HL-60 (cell line): Measurements from ENCODE around the gene ARFIP2.
"Not testable (repeated sequence)": the region's sequence is repeated elsewhere in the genome, so short reads cannot be mapped to it uniquely, and the experiment has no call there.

ENCODE experiments used
- DNase-seq, 2 experiments: peaks; one replicate each; pipeline ENCODE4 v3.0.0-alpha.2; 2010 to 2020; ENCODE audit warnings: low read depth in 1 of 2, low spot score in 1 of 2
- H3K27ac ChIP-seq: fragments of 250-450 bp; sonication (Bioruptor Pico); replicated peaks from 2 replicates; pipeline ENCODE4 v1.5.1; 2020; ENCODE audit warnings: mild to moderate bottlenecking, moderate library complexity
- H3K27me3 ChIP-seq: fragments of 250-450 bp; sonication (Bioruptor Pico); 2 replicates; pipeline ENCODE4 v1.5.1; 2021; ENCODE audit warnings: mild to moderate bottlenecking, moderate library complexity; ENCODE audit not compliant: insufficient read depth, poor library complexity, severe bottlenecking
- H3K4me3 ChIP-seq: replicated peaks from 2 replicates; pipeline ENCODE4 v1.5.1; 2011; ENCODE audit warnings: mild to moderate bottlenecking, control low read depth, low read length; ENCODE audit not compliant: insufficient read depth
- CTCF ChIP-seq: IDR thresholded peaks from one replicate; pipeline ENCODE4 v1.5.1; 2011; ENCODE audit warnings: low read length, control low read depth, inconsistent platforms; ENCODE audit not compliant: insufficient read depth
- GABPA ChIP-seq: IDR thresholded peaks from 2 replicates; pipeline ENCODE4 v1.6.1; 2012; ENCODE audit warnings: low read depth
- POLR2AphosphoS5 ChIP-seq: IDR thresholded peaks from 2 replicates; pipeline ENCODE4 v1.6.1; 2012; ENCODE audit warnings: low read depth
- SPI1 ChIP-seq: IDR thresholded peaks from 2 replicates; pipeline ENCODE4 v1.6.1; 2012; ENCODE audit warnings: low read depth, mild to moderate bottlenecking, borderline replicate concordance
- TF ChIP-seq, protein P1 (sequence below): IDR thresholded peaks from 2 replicates; pipeline ENCODE4 v1.6.1; 2012; ENCODE audit warnings: low read depth; ENCODE audit not compliant: insufficient replicate concordance

Gene ARFIP2

GRCh38 chr11:6526411-6527135 lies 45.4 kb upstream of the ARFIP2 start:
- no peak for DNase-seq
- no peaks in the 10 kb centered on the region for H3K27me3 ChIP-seq
- no peak overlapping the region for H3K27ac ChIP-seq
- TF ChIP-seq GABPA = no peak
- TF ChIP-seq, protein P1, sequence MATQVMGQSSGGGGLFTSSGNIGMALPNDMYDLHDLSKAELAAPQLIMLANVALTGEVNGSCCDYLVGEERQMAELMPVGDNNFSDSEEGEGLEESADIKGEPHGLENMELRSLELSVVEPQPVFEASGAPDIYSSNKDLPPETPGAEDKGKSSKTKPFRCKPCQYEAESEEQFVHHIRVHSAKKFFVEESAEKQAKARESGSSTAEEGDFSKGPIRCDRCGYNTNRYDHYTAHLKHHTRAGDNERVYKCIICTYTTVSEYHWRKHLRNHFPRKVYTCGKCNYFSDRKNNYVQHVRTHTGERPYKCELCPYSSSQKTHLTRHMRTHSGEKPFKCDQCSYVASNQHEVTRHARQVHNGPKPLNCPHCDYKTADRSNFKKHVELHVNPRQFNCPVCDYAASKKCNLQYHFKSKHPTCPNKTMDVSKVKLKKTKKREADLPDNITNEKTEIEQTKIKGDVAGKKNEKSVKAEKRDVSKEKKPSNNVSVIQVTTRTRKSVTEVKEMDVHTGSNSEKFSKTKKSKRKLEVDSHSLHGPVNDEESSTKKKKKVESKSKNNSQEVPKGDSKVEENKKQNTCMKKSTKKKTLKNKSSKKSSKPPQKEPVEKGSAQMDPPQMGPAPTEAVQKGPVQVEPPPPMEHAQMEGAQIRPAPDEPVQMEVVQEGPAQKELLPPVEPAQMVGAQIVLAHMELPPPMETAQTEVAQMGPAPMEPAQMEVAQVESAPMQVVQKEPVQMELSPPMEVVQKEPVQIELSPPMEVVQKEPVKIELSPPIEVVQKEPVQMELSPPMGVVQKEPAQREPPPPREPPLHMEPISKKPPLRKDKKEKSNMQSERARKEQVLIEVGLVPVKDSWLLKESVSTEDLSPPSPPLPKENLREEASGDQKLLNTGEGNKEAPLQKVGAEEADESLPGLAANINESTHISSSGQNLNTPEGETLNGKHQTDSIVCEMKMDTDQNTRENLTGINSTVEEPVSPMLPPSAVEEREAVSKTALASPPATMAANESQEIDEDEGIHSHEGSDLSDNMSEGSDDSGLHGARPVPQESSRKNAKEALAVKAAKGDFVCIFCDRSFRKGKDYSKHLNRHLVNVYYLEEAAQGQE = no peak
- no peak for TF ChIP-seq CTCF
- H3K4me3 ChIP-seq = no peak overlapping the region

- H3K4me3 ChIP-seq = no peak overlapping the region
- no peak overlapping the region for H3K27ac ChIP-seq
- TF ChIP-seq, protein P1 = no peak
- TF ChIP-seq GABPA (no peak), POLR2AphosphoS5 (no peak), SPI1 (no peak), CTCF (no peak)
- H3K27me3 ChIP-seq = no peaks in the 10 kb centered on the region
- no peak for DNase-seq
Measured at GRCh38 chr11:6523253-6523652, 42.1 kb upstream of the ARFIP2 start.

DNA sequence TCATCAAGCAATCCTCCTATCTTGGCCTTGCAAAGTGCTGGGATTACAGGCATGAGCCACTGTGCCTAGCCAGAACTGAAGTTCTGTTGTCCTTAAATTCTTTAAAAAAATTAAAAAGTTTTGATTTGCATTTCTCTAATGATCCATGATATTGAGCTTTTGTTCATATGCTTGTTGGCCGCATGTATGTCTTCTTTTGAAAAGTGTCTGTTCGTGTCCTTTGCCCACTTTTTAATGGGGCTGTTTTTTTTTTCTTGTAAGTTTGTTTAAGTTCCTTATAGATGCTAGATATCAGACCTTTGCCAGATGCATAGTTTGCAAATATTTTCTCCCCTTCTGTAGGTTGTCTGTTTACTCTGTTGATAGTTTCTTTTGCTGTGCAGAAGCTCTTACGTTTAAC lies 40.8 kb upstream of the ARFIP2 start:
- H3K27me3 ChIP-seq, DNase-seq, H3K4me3 ChIP-seq, H3K27ac ChIP-seq: not testable (repeated sequence)

- H3K4me3 ChIP-seq = no peak overlapping the region
Measured at GRCh38 chr11:6520265-6520664, 39.1 kb upstream of the ARFIP2 start.

DNA sequence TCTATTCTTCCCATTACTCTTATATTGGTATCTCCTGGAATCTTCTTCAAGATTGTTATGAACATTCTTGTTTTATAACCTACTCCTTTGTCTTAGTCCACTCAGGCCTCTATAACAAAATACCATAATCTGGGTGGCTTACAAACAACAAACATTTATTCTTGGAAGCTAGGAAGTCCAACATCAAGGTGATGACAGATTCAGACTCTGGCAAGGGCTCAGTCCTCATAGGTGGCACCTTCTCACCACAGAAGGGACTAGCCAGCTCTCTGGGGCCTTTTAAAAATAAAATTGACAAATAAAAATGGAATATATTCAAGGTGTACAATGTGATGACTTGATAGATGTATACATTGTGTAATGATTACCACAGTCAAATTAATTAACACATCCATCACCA lies 35.7 kb upstream of the ARFIP2 start:
- Histone ChIP-seq H3K27ac (no peak overlapping the region), H3K27me3 (no peaks in the 10 kb centered on the region), H3K4me3 (no peak overlapping the region)
- TF ChIP-seq, protein P1 = no peak
- TF ChIP-seq SPI1 = no peak
- TF ChIP-seq POLR2AphosphoS5 = no peak
- TF ChIP-seq GABPA = no peak
- TF ChIP-seq CTCF = no peak
- DNase-seq = no peak

More at GRCh38 chr11:6520265-6520664, 39.1 kb upstream of the ARFIP2 start:
- no peak for DNase-seq
- TF ChIP-seq GABPA = no peak
- Histone ChIP-seq H3K27ac (no peak overlapping the region), H3K27me3 (no peaks in the 10 kb centered on the region)
